HCT116 (cell line): ENCODE results near the gene SVEP1. TPM values are rescaled to one million over a fixed set of nuclear protein-coding genes. Genes with fewer than 3 reads are reported as not detected.

Source experiments
- ATAC-seq: fragments of 200-7000 bp; cut with Tn5 transposase; 2 replicates; pipeline ENCODE4 v1.9.1; 2020; ENCODE audit warnings: mild to moderate bottlenecking, moderate library complexity
- BruUV-seq: library from RNA; stranded (reverse); fragments of 400-500 nt; replicated peaks from 2 replicates; lab custom pipeline; 2021; lab: Mats Ljungman, UMichigan
- CTCF ChIA-PET: fragments of 300-600 bp; sonication (Branson Sonifier 250); formaldehyde crosslinking; loops from one replicate; lab custom pipeline; 2021; ENCODE audit warnings: antibody characterized with exemption; lab: Charles Lee
- POLR2A ChIA-PET: fragments of 300-600, 350-600 bp; sonication (Branson Sonifier 250); formaldehyde crosslinking; loops from one replicate; lab custom pipeline; 2021; ENCODE audit warnings: antibody characterized with exemption; lab: Charles Lee
- RAD21 ChIA-PET, 2 experiments: fragments of 300-600 bp; sonication (Branson Sonifier 250); formaldehyde crosslinking; loops; one replicate each; lab custom pipeline; 2023; ENCODE audit warnings: low total read pairs in 2 of 2; ENCODE audit not compliant: uncharacterized antibody in 2 of 2, unreplicated experiment in 2 of 2, low non-redundant PET in 1 of 2; lab: Charles Lee
- DNase-seq: peaks from one replicate; pipeline ENCODE4 v3.0.0-alpha.2; 2010; ENCODE audit warnings: low read depth, low spot score
- H2AFZ ChIP-seq: fragments of 200-600 bp; shearing (Covaris generic), sonication (generic); 2 replicates; pipeline ENCODE4 v1.6.1; 2017; ENCODE audit warnings: low read depth, mixed run types, mixed read lengths, antibody characterized with exemption, low read length; ENCODE audit not compliant: poor library complexity, severe bottlenecking
- H3K27ac ChIP-seq: 2 replicates; pipeline ENCODE4 v1.5.1; 2012; ENCODE audit warnings: low read depth, low read length
- H3K27me3 ChIP-seq: fragments of 200-600 bp; sonication (generic); 2 replicates; pipeline ENCODE4 v1.6.1; 2016; ENCODE audit warnings: mixed run types, low read length, mixed read lengths; ENCODE audit not compliant: insufficient read depth
- H3K36me3 ChIP-seq, 2 experiments: fragments of 200-500 bp in 1 of 2; fragments of 200-600 bp in 1 of 2; sonication (Bioruptor generic) in 1 of 2; sonication (generic) in 1 of 2; 2 replicates each; pipeline versions ENCODE4 v1.5.1 to v1.6.1; 2014 to 2016; ENCODE audit warnings: low read length in 2 of 2, inconsistent platforms in 1 of 2, mixed read lengths in 1 of 2, mixed run types in 1 of 2; ENCODE audit not compliant: insufficient read depth in 2 of 2, control insufficient read depth in 1 of 2
- H3K4me1 ChIP-seq, 2 experiments: fragments of 200-600 bp in 1 of 2; sonication (generic) in 1 of 2; 2 replicates each; pipeline versions ENCODE4 v1.5.1 to v1.6.1; 2012 to 2017; ENCODE audit warnings: low read length in 2 of 2, inconsistent platforms in 1 of 2, mild to moderate bottlenecking in 1 of 2, mixed read lengths in 1 of 2, mixed run types in 1 of 2, moderate library complexity in 1 of 2; ENCODE audit not compliant: insufficient read depth in 2 of 2, control insufficient read depth in 1 of 2
- H3K4me2 ChIP-seq: fragments of 200-600 bp; sonication (generic); 2 replicates; pipeline ENCODE4 v1.6.1; 2017; ENCODE audit warnings: mixed run types, low read length, mixed read lengths
- H3K4me3 ChIP-seq, 2 experiments: fragments of 200-600 bp in 1 of 2; sonication (generic) in 1 of 2; replicated peaks in 1 of 2; 2 replicates each; pipeline ENCODE4 v1.5.1; 2011 to 2016; ENCODE audit warnings: low read length in 2 of 2, control low read depth in 1 of 2, low read depth in 1 of 2, mild to moderate bottlenecking in 1 of 2, mixed read lengths in 1 of 2, mixed run types in 1 of 2
- H3K79me2 ChIP-seq: fragments of 200-600 bp; sonication (generic); 2 replicates; pipeline ENCODE4 v1.6.1; 2017; ENCODE audit warnings: mild to moderate bottlenecking, mixed run types, low read length, moderate library complexity, mixed read lengths; ENCODE audit not compliant: insufficient read depth
- H3K9ac ChIP-seq: fragments of 200-600 bp; sonication (generic); 2 replicates; pipeline ENCODE4 v1.6.1; 2016; ENCODE audit warnings: low read length, mixed read lengths
- H3K9me2 ChIP-seq: fragments of 200-600 bp; sonication (generic), shearing (Covaris generic); 2 replicates; pipeline ENCODE4 v1.6.1; 2017; ENCODE audit warnings: mixed run types, mild to moderate bottlenecking, moderate library complexity; ENCODE audit not compliant: insufficient read depth
- H3K9me3 ChIP-seq, 2 experiments: fragments of 200-500 bp in 1 of 2; fragments of 200-600 bp in 1 of 2; sonication (Bioruptor generic) in 1 of 2; sonication (generic) in 1 of 2; 2 replicates each; pipeline ENCODE4 v1.6.1; 2014 to 2017; ENCODE audit warnings: low read length in 2 of 2, mixed read lengths in 2 of 2, inconsistent platforms in 1 of 2, low read depth in 1 of 2, mild to moderate bottlenecking in 1 of 2, mixed run types in 1 of 2, moderate library complexity in 1 of 2; ENCODE audit not compliant: control insufficient read depth in 1 of 2, insufficient read depth in 1 of 2
- H4K20me1 ChIP-seq: fragments of 200-600 bp; sonication (generic), shearing (Covaris generic); 2 replicates; pipeline ENCODE4 v1.6.1; 2017; ENCODE audit warnings: mixed run types, mild to moderate bottlenecking, moderate library complexity; ENCODE audit not compliant: insufficient read depth
- EGR1 ChIP-seq: IDR thresholded peaks from 2 replicates; pipeline ENCODE4 v1.6.1; 2012; ENCODE audit warnings: low read depth
- ELF1 ChIP-seq: IDR thresholded peaks from 2 replicates; pipeline ENCODE4 v1.6.1; 2012; ENCODE audit warnings: low read depth, borderline replicate concordance
- FOSL1 ChIP-seq: IDR thresholded peaks from 2 replicates; pipeline ENCODE4 v1.6.1; 2012; ENCODE audit warnings: low read depth
- JUND ChIP-seq: IDR thresholded peaks from 2 replicates; pipeline ENCODE4 v1.6.1; 2012
- SIN3A ChIP-seq: IDR thresholded peaks from 2 replicates; pipeline ENCODE4 v1.6.1; 2012; ENCODE audit warnings: low read depth
- SP1 ChIP-seq: IDR thresholded peaks from 2 replicates; pipeline ENCODE4 v1.6.1; 2012; ENCODE audit warnings: low read depth
- SRF ChIP-seq: IDR thresholded peaks from 2 replicates; pipeline ENCODE4 v1.6.1; 2012; ENCODE audit warnings: low read depth
- TCF7L2 ChIP-seq: IDR thresholded peaks from 2 replicates; pipeline ENCODE4 v1.7.0; 2011; ENCODE audit warnings: borderline replicate concordance, inconsistent platforms; ENCODE audit not compliant: insufficient read depth, insufficient read length; ENCODE audit errors: extremely low read depth
- YY1 ChIP-seq: IDR thresholded peaks from 2 replicates; pipeline ENCODE4 v1.6.1; 2011; ENCODE audit warnings: low read length, low read depth, moderate library complexity, mild to moderate bottlenecking; ENCODE audit not compliant: insufficient replicate concordance; ENCODE audit errors: extremely low read depth
- ZFX ChIP-seq: fragments of 450-650 bp; IDR thresholded peaks from 2 replicates; pipeline ENCODE4 v1.6.1; 2017
- ZNF274 ChIP-seq: fragments of 200-500 bp; sonication (Bioruptor generic); IDR thresholded peaks from 2 replicates; pipeline ENCODE4 v1.6.1; 2014; ENCODE audit warnings: mild to moderate bottlenecking, low read depth, low read length, inconsistent platforms
- intact Hi-C: fragments of 100-400 bp; cut with micrococcal nuclease; formaldehyde crosslinking; loops from 2 replicates; pipeline ENCODE4 v1.10.0; 2022
- total RNA-seq: library from RNA; stranded (reverse); gene quantifications from one replicate; pipeline ENCODE4 v1.2.1, GENCODE V29; 2021; ENCODE audit not compliant: unreplicated experiment
- TF ChIP-seq, protein P1 (sequence below), 3 experiments: fragments of 200-600 bp in 1 of 3; sonication (generic) in 1 of 3; IDR thresholded peaks in 2 of 3; conservative IDR thresholded peaks in 1 of 3; 2 replicates each; pipeline ENCODE4 v1.5.1; 2012 to 2017; ENCODE audit warnings: low read depth in 2 of 3, low read length in 2 of 3, antibody characterized with exemption in 1 of 3, borderline replicate concordance in 1 of 3, control low read depth in 1 of 3, mild to moderate bottlenecking in 1 of 3, mixed read lengths in 1 of 3, mixed run types in 1 of 3, moderate library complexity in 1 of 3; ENCODE audit not compliant: insufficient read depth in 1 of 3
- TF ChIP-seq, protein P2 (sequence below): IDR thresholded peaks from 2 replicates; pipeline ENCODE4 v1.6.1; 2012; ENCODE audit warnings: low read depth

The SVEP1 gene
- total RNA-seq, 1 experiment from 2014 or later: 0.15 TPM

DNA sequence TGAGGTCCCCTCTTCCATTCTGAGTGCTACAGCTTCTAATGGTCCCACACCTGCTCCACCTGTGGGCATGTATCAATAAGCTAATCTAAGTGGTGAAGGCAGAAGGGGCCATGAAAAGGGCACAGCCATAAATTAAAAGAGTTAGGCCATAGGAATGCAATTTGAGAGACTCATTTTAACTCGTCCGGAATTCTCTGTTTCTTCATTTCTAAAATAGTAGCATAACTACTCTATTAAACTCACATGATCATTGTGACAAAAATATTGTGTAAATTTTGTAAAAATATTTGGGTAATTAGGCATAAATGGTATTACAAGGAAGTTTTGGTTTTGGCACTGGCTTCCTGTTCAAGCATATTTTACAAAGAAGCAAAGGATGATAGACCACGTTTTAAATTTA lies 138.7 kb downstream of the SVEP1 start:
- no peaks in the 10 kb centered on the region for H3K79me2 ChIP-seq
- CTCF ChIA-PET: no interaction called here
- no peak overlapping the region for H3K4me3 ChIP-seq
- RAD21 ChIA-PET: no interaction called here
- no TSS peak for BruUV-seq
- H3K4me1 ChIP-seq: no peaks in the 10 kb centered on the region
- H3K27ac ChIP-seq: no peak overlapping the region
- H2AFZ ChIP-seq: no peak overlapping the region
- H4K20me1 ChIP-seq: no peaks in the 10 kb centered on the region
- ATAC-seq (no peak), DNase-seq (no peak)
- POLR2A ChIA-PET: no interaction called here
- no peak overlapping the region for H3K4me2 ChIP-seq
- H3K9me3 ChIP-seq: no peaks in the 10 kb centered on the region
- intact Hi-C loops: no loop called here
- no peak overlapping the region for H3K9ac ChIP-seq
- TF ChIP-seq YY1: no peak
- TF ChIP-seq FOSL1: no peak
- TF ChIP-seq ZNF274: no peak
- no peak for TF ChIP-seq SP1
- no peak for TF ChIP-seq TCF7L2
- TF ChIP-seq, protein P1, sequence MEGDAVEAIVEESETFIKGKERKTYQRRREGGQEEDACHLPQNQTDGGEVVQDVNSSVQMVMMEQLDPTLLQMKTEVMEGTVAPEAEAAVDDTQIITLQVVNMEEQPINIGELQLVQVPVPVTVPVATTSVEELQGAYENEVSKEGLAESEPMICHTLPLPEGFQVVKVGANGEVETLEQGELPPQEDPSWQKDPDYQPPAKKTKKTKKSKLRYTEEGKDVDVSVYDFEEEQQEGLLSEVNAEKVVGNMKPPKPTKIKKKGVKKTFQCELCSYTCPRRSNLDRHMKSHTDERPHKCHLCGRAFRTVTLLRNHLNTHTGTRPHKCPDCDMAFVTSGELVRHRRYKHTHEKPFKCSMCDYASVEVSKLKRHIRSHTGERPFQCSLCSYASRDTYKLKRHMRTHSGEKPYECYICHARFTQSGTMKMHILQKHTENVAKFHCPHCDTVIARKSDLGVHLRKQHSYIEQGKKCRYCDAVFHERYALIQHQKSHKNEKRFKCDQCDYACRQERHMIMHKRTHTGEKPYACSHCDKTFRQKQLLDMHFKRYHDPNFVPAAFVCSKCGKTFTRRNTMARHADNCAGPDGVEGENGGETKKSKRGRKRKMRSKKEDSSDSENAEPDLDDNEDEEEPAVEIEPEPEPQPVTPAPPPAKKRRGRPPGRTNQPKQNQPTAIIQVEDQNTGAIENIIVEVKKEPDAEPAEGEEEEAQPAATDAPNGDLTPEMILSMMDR (IDR thresholded peaks at IDR 0.05 in 2 of 3, conservative IDR thresholded peaks at IDR 0.05 in 1 of 3; ENCODE audit: borderline replicate concordance in 1 of 3, insufficient read depth in 1 of 3, low read depth in 2 of 3, low read length in 2 of 3): no peak
- TF ChIP-seq ZFX: no peak
- TF ChIP-seq ELF1: no peak
- no peak for TF ChIP-seq EGR1
- no peak for TF ChIP-seq SRF
- TF ChIP-seq JUND: no peak
- TF ChIP-seq SIN3A: no peak
- TF ChIP-seq, protein P2, sequence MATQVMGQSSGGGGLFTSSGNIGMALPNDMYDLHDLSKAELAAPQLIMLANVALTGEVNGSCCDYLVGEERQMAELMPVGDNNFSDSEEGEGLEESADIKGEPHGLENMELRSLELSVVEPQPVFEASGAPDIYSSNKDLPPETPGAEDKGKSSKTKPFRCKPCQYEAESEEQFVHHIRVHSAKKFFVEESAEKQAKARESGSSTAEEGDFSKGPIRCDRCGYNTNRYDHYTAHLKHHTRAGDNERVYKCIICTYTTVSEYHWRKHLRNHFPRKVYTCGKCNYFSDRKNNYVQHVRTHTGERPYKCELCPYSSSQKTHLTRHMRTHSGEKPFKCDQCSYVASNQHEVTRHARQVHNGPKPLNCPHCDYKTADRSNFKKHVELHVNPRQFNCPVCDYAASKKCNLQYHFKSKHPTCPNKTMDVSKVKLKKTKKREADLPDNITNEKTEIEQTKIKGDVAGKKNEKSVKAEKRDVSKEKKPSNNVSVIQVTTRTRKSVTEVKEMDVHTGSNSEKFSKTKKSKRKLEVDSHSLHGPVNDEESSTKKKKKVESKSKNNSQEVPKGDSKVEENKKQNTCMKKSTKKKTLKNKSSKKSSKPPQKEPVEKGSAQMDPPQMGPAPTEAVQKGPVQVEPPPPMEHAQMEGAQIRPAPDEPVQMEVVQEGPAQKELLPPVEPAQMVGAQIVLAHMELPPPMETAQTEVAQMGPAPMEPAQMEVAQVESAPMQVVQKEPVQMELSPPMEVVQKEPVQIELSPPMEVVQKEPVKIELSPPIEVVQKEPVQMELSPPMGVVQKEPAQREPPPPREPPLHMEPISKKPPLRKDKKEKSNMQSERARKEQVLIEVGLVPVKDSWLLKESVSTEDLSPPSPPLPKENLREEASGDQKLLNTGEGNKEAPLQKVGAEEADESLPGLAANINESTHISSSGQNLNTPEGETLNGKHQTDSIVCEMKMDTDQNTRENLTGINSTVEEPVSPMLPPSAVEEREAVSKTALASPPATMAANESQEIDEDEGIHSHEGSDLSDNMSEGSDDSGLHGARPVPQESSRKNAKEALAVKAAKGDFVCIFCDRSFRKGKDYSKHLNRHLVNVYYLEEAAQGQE: no peak
- H3K27me3 ChIP-seq: no peaks in the 10 kb centered on the region
- H3K36me3 ChIP-seq: no peaks in the 10 kb centered on the region
- H3K9me2 ChIP-seq: no peaks in the 10 kb centered on the region
